Esophagus muscularis mucosa (tissue), 4 donors: ENCODE measurements around the gene FGF12.

Source experiments
- EP300 ChIP-seq: sonication (generic); formaldehyde crosslinking; IDR thresholded peaks from one replicate; pipeline ENCODE4 v1.6.1; 2017; ENCODE audit warnings: antibody characterized with exemption
- POLR2A ChIP-seq: fragments of 450-650 bp; IDR thresholded peaks from one replicate; pipeline ENCODE4 v1.6.1; 2017; ENCODE audit warnings: antibody characterized with exemption, moderate library complexity, mild to moderate bottlenecking, low read depth
- POLR2AphosphoS5 ChIP-seq, 2 donors: sonication (generic); formaldehyde crosslinking; IDR thresholded peaks; one replicate each; pipeline ENCODE4 v1.6.1; 2017; ENCODE audit warnings: antibody characterized with exemption in 2 of 2
- TF ChIP-seq, protein P1 (sequence below), 3 experiments: fragments of 200-600 bp in 2 of 3; fragments of 450-650 bp in 1 of 3; sonication (generic) in 2 of 3; IDR thresholded peaks; one replicate each; pipeline ENCODE4 v1.5.1; 2017 to 2019; ENCODE audit warnings: antibody characterized with exemption in 3 of 3, mild to moderate bottlenecking in 2 of 3, moderate library complexity in 1 of 3

DNA sequence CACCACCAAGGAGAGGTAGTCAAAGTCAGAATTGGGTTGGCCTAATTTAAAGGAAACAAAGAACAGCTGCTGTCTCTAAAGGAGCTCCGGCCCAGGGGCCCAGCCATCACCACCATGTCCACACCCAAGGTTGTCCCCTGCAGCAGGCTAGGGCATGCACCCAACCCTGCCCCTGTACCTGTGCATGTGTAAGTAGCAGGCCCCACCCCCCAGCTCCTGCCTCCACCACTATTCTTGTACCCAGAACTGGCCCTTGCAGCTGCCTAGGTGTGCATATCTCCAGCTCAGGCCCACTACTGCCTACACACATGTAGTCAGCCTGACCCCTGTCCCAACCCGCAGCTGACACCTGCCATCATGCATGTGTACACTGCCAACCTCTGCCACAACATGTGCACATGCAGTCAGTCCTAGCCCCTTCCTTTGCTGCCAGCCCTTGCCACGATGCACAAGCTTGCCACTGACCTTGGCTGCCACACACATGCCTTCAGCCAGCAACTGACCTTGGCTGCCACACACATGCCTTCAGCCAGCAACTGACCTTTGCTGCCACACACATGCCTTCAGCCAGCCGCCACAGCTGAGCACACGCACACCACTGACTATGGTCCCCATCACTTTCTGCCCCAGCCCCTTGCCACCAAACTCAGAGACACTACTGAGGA, 39.7 kb downstream of the FGF12 start:
- TF ChIP-seq POLR2AphosphoS5 (IDR thresholded peaks at IDR 0.05) (no peak), POLR2A (no peak), EP300 (no peak)
- TF ChIP-seq, protein P1, sequence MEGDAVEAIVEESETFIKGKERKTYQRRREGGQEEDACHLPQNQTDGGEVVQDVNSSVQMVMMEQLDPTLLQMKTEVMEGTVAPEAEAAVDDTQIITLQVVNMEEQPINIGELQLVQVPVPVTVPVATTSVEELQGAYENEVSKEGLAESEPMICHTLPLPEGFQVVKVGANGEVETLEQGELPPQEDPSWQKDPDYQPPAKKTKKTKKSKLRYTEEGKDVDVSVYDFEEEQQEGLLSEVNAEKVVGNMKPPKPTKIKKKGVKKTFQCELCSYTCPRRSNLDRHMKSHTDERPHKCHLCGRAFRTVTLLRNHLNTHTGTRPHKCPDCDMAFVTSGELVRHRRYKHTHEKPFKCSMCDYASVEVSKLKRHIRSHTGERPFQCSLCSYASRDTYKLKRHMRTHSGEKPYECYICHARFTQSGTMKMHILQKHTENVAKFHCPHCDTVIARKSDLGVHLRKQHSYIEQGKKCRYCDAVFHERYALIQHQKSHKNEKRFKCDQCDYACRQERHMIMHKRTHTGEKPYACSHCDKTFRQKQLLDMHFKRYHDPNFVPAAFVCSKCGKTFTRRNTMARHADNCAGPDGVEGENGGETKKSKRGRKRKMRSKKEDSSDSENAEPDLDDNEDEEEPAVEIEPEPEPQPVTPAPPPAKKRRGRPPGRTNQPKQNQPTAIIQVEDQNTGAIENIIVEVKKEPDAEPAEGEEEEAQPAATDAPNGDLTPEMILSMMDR (IDR thresholded peaks at IDR 0.05), result no peak
